Upper lobe of right lung (tissue), 1 donor: Measurements from ENCODE around the gene TP63. TPM values are rescaled to one million over a fixed set of nuclear protein-coding genes. Genes with fewer than 3 reads are reported as not detected.

Source experiments
- ATAC-seq: fragments of 200-7000 bp; cut with Tn5 transposase; one replicate; pipeline ENCODE4 v1.9.1; 2020; ENCODE audit warnings: mild to moderate bottlenecking, moderate library complexity
- DNase-seq: peaks from one replicate; pipeline ENCODE4 v3.0.0-alpha.2; 2020
- H3K27ac ChIP-seq: fragments of 200-600 bp; one replicate; pipeline ENCODE4 v1.8.0; 2022
- H3K27me3 ChIP-seq: fragments of 200-600 bp; one replicate; pipeline ENCODE4 v1.8.0; 2022; ENCODE audit warnings: mild to moderate bottlenecking
- H3K36me3 ChIP-seq: fragments of 200-600 bp; one replicate; pipeline ENCODE4 v1.8.0; 2022
- H3K4me1 ChIP-seq: fragments of 200-600 bp; one replicate; pipeline ENCODE4 v1.8.0; 2022
- H3K4me3 ChIP-seq: fragments of 200-600 bp; one replicate; pipeline ENCODE4 v1.8.0; 2022; ENCODE audit warnings: mild to moderate bottlenecking
- H3K9me3 ChIP-seq: fragments of 200-600 bp; one replicate; pipeline ENCODE4 v1.8.0; 2022
- CTCF ChIP-seq: fragments of 200-600 bp; IDR thresholded peaks from one replicate; pipeline ENCODE4 v1.8.0; 2022; ENCODE audit warnings: antibody characterized with exemption
- intact Hi-C: fragments of 100-400 bp; cut with DNase I; formaldehyde crosslinking; loops from one replicate; pipeline ENCODE4 v1.11.0; 2022
- total RNA-seq: library from RNA; stranded (reverse); fragmentation: NEBNext Ultra II Directional; extraction: Animal tissue kit (Norgen Biotek cat#: 25700); gene quantifications from one replicate; pipeline ENCODE4 v1.2.1, GENCODE V29; 2021
- donor health status: DM: no; HTN: yes; CAD: no; lungs with severe emphysema.

The TP63 gene
- total RNA-seq, 1 donor from 2014 or later, result 1.3 TPM

- Histone ChIP-seq H3K27me3 (no peaks in the 10 kb centered on the region), H3K4me1 (no peaks in the 10 kb centered on the region), H3K4me3 (no peak overlapping the region), H3K27ac (no peak overlapping the region), H3K36me3 (no peaks in the 10 kb centered on the region), H3K9me3 (no peaks in the 10 kb centered on the region)
- ATAC-seq, result no peak
- intact Hi-C loops, result no loop called here
- TF ChIP-seq CTCF, result no peak
- DNase-seq, result no peak
Observed at GRCh38 chr3:189690672-189691071, 59.5 kb downstream of the TP63 start.

GRCh38 chr3:189695400-189695799 is 64.2 kb downstream of the TP63 start:
- H3K4me3 ChIP-seq, result no peak overlapping the region
- DNase-seq (no peak), ATAC-seq (no peak)
- H3K4me1 ChIP-seq, result no peaks in the 10 kb centered on the region
- no peaks in the 10 kb centered on the region for H3K27me3 ChIP-seq
- no peaks in the 10 kb centered on the region for H3K36me3 ChIP-seq
- H3K9me3 ChIP-seq, result no peaks in the 10 kb centered on the region
- TF ChIP-seq CTCF, result no peak
- intact Hi-C loops, result no loop called here
- H3K27ac ChIP-seq, result no peak overlapping the region

GRCh38 chr3:189698811-189699210 is 67.6 kb downstream of the TP63 start:
- no peak for TF ChIP-seq CTCF
- Histone ChIP-seq H3K27ac (no peak overlapping the region), H3K27me3 (no peaks in the 10 kb centered on the region), H3K4me3 (no peak overlapping the region), H3K9me3 (no peaks in the 10 kb centered on the region), H3K4me1 (no peaks in the 10 kb centered on the region), H3K36me3 (no peaks in the 10 kb centered on the region)
- DNase-seq (no peak), ATAC-seq (no peak)
- intact Hi-C loops, result no loop called here

- TF ChIP-seq CTCF, result no peak
- DNase-seq (no peak), ATAC-seq (peak; percentile 62)
- no peaks in the 10 kb centered on the region for H3K27me3 ChIP-seq
- no peaks in the 10 kb centered on the region for H3K9me3 ChIP-seq
- no peaks in the 10 kb centered on the region for H3K36me3 ChIP-seq
- H3K4me3 ChIP-seq, result no peak overlapping the region
- intact Hi-C loops, result no loop called here
- no peaks in the 10 kb centered on the region for H3K4me1 ChIP-seq
- H3K27ac ChIP-seq, result no peak overlapping the region
Observed at GRCh38 chr3:189699885-189700284, 68.7 kb downstream of the TP63 start.

- H3K9me3 ChIP-seq, result no peaks in the 10 kb centered on the region
- no peak for ATAC-seq
- intact Hi-C loops, result no loop called here
- no peaks in the 10 kb centered on the region for H3K27me3 ChIP-seq
- no peak for TF ChIP-seq CTCF
- no peaks in the 10 kb centered on the region for H3K36me3 ChIP-seq
- no peak overlapping the region for H3K4me3 ChIP-seq
- no peak for DNase-seq
- no peak overlapping the region for H3K27ac ChIP-seq
- no peaks in the 10 kb centered on the region for H3K4me1 ChIP-seq
Observed at GRCh38 chr3:189702066-189702646, 71.0 kb downstream of the TP63 start.

- intact Hi-C loops, result no loop called here
- no peaks in the 10 kb centered on the region for H3K9me3 ChIP-seq
- no peaks in the 10 kb centered on the region for H3K36me3 ChIP-seq
- no peak overlapping the region for H3K4me3 ChIP-seq
- H3K27me3 ChIP-seq, result no peaks in the 10 kb centered on the region
- ATAC-seq (no peak), DNase-seq (no peak)
- H3K27ac ChIP-seq, result no peak overlapping the region
- H3K4me1 ChIP-seq, result no peaks in the 10 kb centered on the region
- TF ChIP-seq CTCF, result no peak
Observed at GRCh38 chr3:189703865-189704264, 72.7 kb downstream of the TP63 start.
